BLaER1 (cell line): ENCODE data around the gene HSD17B1.
"Not testable (repeated sequence)": the region's sequence is repeated elsewhere in the genome, so short reads cannot be mapped to it uniquely, and the experiment has no call there.

Experiments used
- H3K27ac ChIP-seq: shearing (Covaris generic); formaldehyde crosslinking; 2 replicates; pipeline ENCODE4 v1.8.1; 2022
- H3K27me3 ChIP-seq: shearing (Covaris generic); formaldehyde crosslinking; 2 replicates; pipeline ENCODE4 v1.8.1; 2022
- H3K36me3 ChIP-seq: shearing (Covaris generic); formaldehyde crosslinking; 2 replicates; pipeline ENCODE4 v1.8.1; 2022
- H3K4me1 ChIP-seq: shearing (Covaris generic); formaldehyde crosslinking; 2 replicates; pipeline ENCODE4 v1.8.1; 2022
- H3K4me2 ChIP-seq: shearing (Covaris generic); formaldehyde crosslinking; 2 replicates; pipeline ENCODE4 v1.8.1; 2022
- H3K4me3 ChIP-seq: shearing (Covaris generic); formaldehyde crosslinking; 2 replicates; pipeline ENCODE4 v1.8.1; 2022
- H3K9ac ChIP-seq: shearing (Covaris generic); formaldehyde crosslinking; 2 replicates; pipeline ENCODE4 v1.8.1; 2022
- H3K9me3 ChIP-seq: shearing (Covaris generic); formaldehyde crosslinking; 2 replicates; pipeline ENCODE4 v1.8.1; 2022
- H4K20me1 ChIP-seq: shearing (Covaris generic); formaldehyde crosslinking; 2 replicates; pipeline ENCODE4 v1.8.1; 2022
- Cebpa-rat ChIP-seq: shearing (Covaris generic); IDR thresholded peaks from 2 replicates; pipeline ENCODE4 v1.8.1; 2022

Gene HSD17B1

GRCh38 chr17:42536372-42537155, 16.2 kb upstream of the HSD17B1 start:
- peak overlapping the region; percentile 87 for H3K27ac ChIP-seq
- H3K9me3 ChIP-seq, result no peaks in the 10 kb centered on the region
- peak overlapping the region; percentile 95 for H3K4me2 ChIP-seq
- peak overlapping the region; percentile 87 for H3K9ac ChIP-seq
- H3K4me1 ChIP-seq, result peaks cover 39% of the 10 kb centered on the region
- H3K27me3 ChIP-seq, result no peaks in the 10 kb centered on the region
- H3K4me3 ChIP-seq, result peak overlapping the region; percentile 89
- no peak for TF ChIP-seq Cebpa-rat
- peaks cover 37% of the 10 kb centered on the region for H3K36me3 ChIP-seq
- H4K20me1 ChIP-seq, result peaks cover 13% of the 10 kb centered on the region

GRCh38 chr17:42537156-42537805, 15.4 kb upstream of the HSD17B1 start:
- Histone ChIP-seq H3K4me2 (peak overlapping the region; percentile 95), H3K36me3 (peaks cover 40% of the 10 kb centered on the region), H3K4me1 (peaks cover 36% of the 10 kb centered on the region), H3K9me3 (no peaks in the 10 kb centered on the region), H3K27me3 (no peaks in the 10 kb centered on the region), H3K4me3 (peak overlapping the region; percentile 89), H3K9ac (peak overlapping the region; percentile 87), H3K27ac (peak overlapping the region; percentile 87), H4K20me1 (peaks cover 13% of the 10 kb centered on the region)
- no peak for TF ChIP-seq Cebpa-rat

GRCh38 chr17:42537826-42538451, 14.8 kb upstream of the HSD17B1 start:
- Histone ChIP-seq H3K4me2 (peak overlapping the region; percentile 95), H3K9ac (no peak overlapping the region), H3K27me3 (no peaks in the 10 kb centered on the region), H3K9me3 (no peaks in the 10 kb centered on the region), H3K27ac (no peak overlapping the region), H4K20me1 (peaks cover 13% of the 10 kb centered on the region), H3K4me1 (peaks cover 31% of the 10 kb centered on the region), H3K36me3 (peaks cover 47% of the 10 kb centered on the region), H3K4me3 (no peak overlapping the region)
- no peak for TF ChIP-seq Cebpa-rat

- H3K27me3 ChIP-seq, result no peaks in the 10 kb centered on the region
- H3K4me2 ChIP-seq, result no peak overlapping the region
- H3K27ac ChIP-seq, result no peak overlapping the region
- peaks cover 52% of the 10 kb centered on the region for H3K36me3 ChIP-seq
- H3K4me1 ChIP-seq, result peaks cover 26% of the 10 kb centered on the region
- peaks cover 13% of the 10 kb centered on the region for H4K20me1 ChIP-seq
- TF ChIP-seq Cebpa-rat, result no peak
- H3K9me3 ChIP-seq, result no peaks in the 10 kb centered on the region
- H3K9ac ChIP-seq, result no peak overlapping the region
- H3K4me3 ChIP-seq, result no peak overlapping the region
Measured at GRCh38 chr17:42538482-42538881, 14.2 kb upstream of the HSD17B1 start.

- H3K9me3 ChIP-seq, H3K27ac ChIP-seq, H3K4me2 ChIP-seq, H3K4me3 ChIP-seq, H3K27me3 ChIP-seq, H3K9ac ChIP-seq: not testable (repeated sequence)
- Histone ChIP-seq H4K20me1 (peaks cover 22% of the 10 kb centered on the region), H3K36me3 (peaks cover 68% of the 10 kb centered on the region), H3K4me1 (peaks cover 18% of the 10 kb centered on the region)
Measured at GRCh38 chr17:42540558-42540957, 12.2 kb upstream of the HSD17B1 start.

GRCh38 chr17:42541041-42541833, 11.5 kb upstream of the HSD17B1 start:
- H3K4me1 ChIP-seq, result peaks cover 15% of the 10 kb centered on the region
- no peak overlapping the region for H3K9ac ChIP-seq
- no peak overlapping the region for H3K4me3 ChIP-seq
- no peaks in the 10 kb centered on the region for H3K27me3 ChIP-seq
- H3K4me2 ChIP-seq, result no peak overlapping the region
- peaks cover 22% of the 10 kb centered on the region for H4K20me1 ChIP-seq
- H3K27ac ChIP-seq, result no peak overlapping the region
- TF ChIP-seq Cebpa-rat, result no peak
- peaks cover 68% of the 10 kb centered on the region for H3K36me3 ChIP-seq
- H3K9me3 ChIP-seq, result no peaks in the 10 kb centered on the region

- H4K20me1 ChIP-seq, result peaks cover 15% of the 10 kb centered on the region; the same call in 1 of the 2 replicates
Measured at GRCh38 chr17:42543190-42544079, 9.3 kb upstream of the HSD17B1 start.

GRCh38 chr17:42544874-42545283, 7.8 kb upstream of the HSD17B1 start:
- H3K4me3 ChIP-seq, result no peak overlapping the region
- peaks cover 20% of the 10 kb centered on the region; the same call in 1 of the 2 replicates for H4K20me1 ChIP-seq
- H3K4me2 ChIP-seq, result no peak overlapping the region
- H3K4me1 ChIP-seq, result peaks cover 15% of the 10 kb centered on the region
- peaks cover 46% of the 10 kb centered on the region for H3K36me3 ChIP-seq
- no peak overlapping the region for H3K27ac ChIP-seq
- no peaks in the 10 kb centered on the region for H3K9me3 ChIP-seq
- no peak overlapping the region for H3K9ac ChIP-seq
- no peaks in the 10 kb centered on the region for H3K27me3 ChIP-seq
- no peak for TF ChIP-seq Cebpa-rat

More at GRCh38 chr17:42543190-42544079, 9.3 kb upstream of the HSD17B1 start:
- H3K4me1 ChIP-seq, result peaks cover 5% of the 10 kb centered on the region; the same call in 1 of the 2 replicates
- peaks cover 61% of the 10 kb centered on the region for H3K36me3 ChIP-seq
- H3K9me3 ChIP-seq, result no peaks in the 10 kb centered on the region
- H3K27ac ChIP-seq, result no peak overlapping the region
- H3K9ac ChIP-seq, result no peak overlapping the region
- H3K27me3 ChIP-seq, result no peaks in the 10 kb centered on the region
- no peak overlapping the region for H3K4me3 ChIP-seq
- no peak overlapping the region for H3K4me2 ChIP-seq
- TF ChIP-seq Cebpa-rat, result no peak

GRCh38 chr17:42545755-42546505, 6.8 kb upstream of the HSD17B1 start:
- not testable (repeated sequence) for H3K9ac ChIP-seq, H3K4me2 ChIP-seq, H3K27ac ChIP-seq, H3K4me3 ChIP-seq, H3K9me3 ChIP-seq, H3K27me3 ChIP-seq
- H3K4me1 ChIP-seq, result peaks cover 15% of the 10 kb centered on the region
- H4K20me1 ChIP-seq, result peaks cover 20% of the 10 kb centered on the region; the same call in 1 of the 2 replicates
- peaks cover 37% of the 10 kb centered on the region for H3K36me3 ChIP-seq
